Panc1 (cell line): ENCODE results near the gene ZBTB8A. TPM values are rescaled to one million over a fixed set of nuclear protein-coding genes. Genes with fewer than 3 reads are reported as not detected.

Experiments
- ATAC-seq: fragments of 200-7000 bp; cut with Tn5 transposase; 2 replicates; pipeline ENCODE4 v1.9.1; 2020; ENCODE audit warnings: mild to moderate bottlenecking, moderate library complexity
- BruUV-seq: library from RNA; stranded (reverse); fragments of 400-500 nt; replicated peaks from 2 replicates; lab custom pipeline; 2021; lab: Mats Ljungman, UMichigan
- CTCF ChIA-PET: fragments of 300-600 bp; sonication (Branson Sonifier 250); formaldehyde crosslinking; loops from one replicate; lab custom pipeline; 2022; ENCODE audit warnings: antibody characterized with exemption; lab: Charles Lee
- POLR2A ChIA-PET: fragments of 300-600 bp; sonication (Branson Sonifier 250); formaldehyde crosslinking; loops from one replicate; lab custom pipeline; 2022; ENCODE audit warnings: antibody characterized with exemption; lab: Charles Lee
- DNase-seq: peaks from one replicate; pipeline ENCODE4 v3.0.0-alpha.2; 2010; ENCODE audit warnings: low read depth, low spot score
- H3K27ac ChIP-seq: 2 replicates; pipeline ENCODE4 v1.5.1; 2011; ENCODE audit warnings: mild to moderate bottlenecking, low read length, inconsistent platforms
- H3K27me3 ChIP-seq: fragments of 200-500 bp; sonication (Bioruptor generic); 2 replicates; pipeline ENCODE4 v1.6.0; 2014; ENCODE audit warnings: low read length, inconsistent platforms; ENCODE audit not compliant: control insufficient read depth, insufficient read depth
- H3K36me3 ChIP-seq: fragments of 200-500 bp; sonication (Bioruptor generic); 2 replicates; pipeline ENCODE4 v1.5.1; 2014; ENCODE audit warnings: inconsistent platforms, mild to moderate bottlenecking, low read length, moderate library complexity; ENCODE audit not compliant: control insufficient read depth, insufficient read depth
- H3K4me1 ChIP-seq: 2 replicates; pipeline ENCODE4 v1.5.1; 2011; ENCODE audit warnings: inconsistent platforms, mild to moderate bottlenecking, low read length, moderate library complexity; ENCODE audit not compliant: control insufficient read depth, insufficient read depth
- H3K4me3 ChIP-seq, 2 experiments: 2 replicates each; pipeline ENCODE4 v1.5.1; 2011 to 2012; ENCODE audit warnings: low read depth in 2 of 2, low read length in 2 of 2, mild to moderate bottlenecking in 2 of 2, inconsistent platforms in 1 of 2, moderate library complexity in 1 of 2
- H3K9me3 ChIP-seq: fragments of 200-500 bp; sonication (Bioruptor generic); 2 replicates; pipeline ENCODE4 v1.5.1; 2014; ENCODE audit warnings: low read depth, mild to moderate bottlenecking, inconsistent platforms, low read length, moderate library complexity; ENCODE audit not compliant: control insufficient read depth, insufficient read depth
- CTCF ChIP-seq: fragments of 450-650 bp; IDR thresholded peaks from 2 replicates; pipeline ENCODE4 v1.5.1; 2017; ENCODE audit warnings: mild to moderate bottlenecking
- POLR2AphosphoS5 ChIP-seq: IDR thresholded peaks from 2 replicates; pipeline ENCODE4 v1.6.1; 2012; ENCODE audit warnings: mild to moderate bottlenecking, low read depth, low read length, moderate library complexity
- REST ChIP-seq, 2 experiments: IDR thresholded peaks; 2 replicates each; pipeline ENCODE4 v1.6.1; 2011 to 2012; ENCODE audit warnings: low read depth in 2 of 2, control low read depth in 1 of 2, low read length in 1 of 2, mild to moderate bottlenecking in 1 of 2, moderate library complexity in 1 of 2; ENCODE audit not compliant: insufficient read depth in 1 of 2
- SIN3A ChIP-seq: IDR thresholded peaks from 2 replicates; pipeline ENCODE4 v1.6.1; 2012; ENCODE audit warnings: low read depth, mild to moderate bottlenecking, low read length, moderate library complexity, borderline replicate concordance; ENCODE audit not compliant: insufficient read depth
- TCF7L2 ChIP-seq: IDR thresholded peaks from 2 replicates; pipeline ENCODE4 v1.6.1; 2011; ENCODE audit warnings: mild to moderate bottlenecking, low read depth, low read length, inconsistent platforms
- in situ Hi-C: cut with HindIII; loops from 2 replicates; pipeline ENCODE4 v1.10.0; 2016; ENCODE audit warnings: low sequenced_read_pairs, low pct_unique_long_range_greater_than_20kb
- intact Hi-C: fragments of 100-400 bp; cut with micrococcal nuclease; formaldehyde crosslinking; loops from one replicate; pipeline ENCODE4 v1.10.0; 2022; ENCODE audit not compliant: unreplicated experiment
- total RNA-seq: library from RNA; stranded (reverse); gene quantifications from one replicate; pipeline ENCODE4 v1.2.1, GENCODE V29; 2021; ENCODE audit not compliant: unreplicated experiment

The ZBTB8A gene
- total RNA-seq, 1 experiment from 2014 or later, result 6.5 TPM

GRCh38 chr1:32501865-32502264 is 37.4 kb upstream of the ZBTB8A start:
- no peak for DNase-seq
- Histone ChIP-seq H3K36me3 (no peaks in the 10 kb centered on the region), H3K27ac (no peak overlapping the region), H3K4me1 (no peaks in the 10 kb centered on the region; the same call in 1 of the 2 replicates), H3K9me3 (no peaks in the 10 kb centered on the region), H3K27me3 (no peaks in the 10 kb centered on the region), H3K4me3 (no peak overlapping the region)
- BruUV-seq, result no TSS peak
- intact Hi-C loops (no loop called here), in situ Hi-C loops (no loop called here)
- ATAC-seq, result no peak
- POLR2A ChIA-PET, result interaction anchor here (0.6 to 0.7 kb wide), 3 partner anchors 53 to 97 kb away, joined by 5 to 8 read pairs (median 5); no protein-coding TSS in a partner anchor
- CTCF ChIA-PET, result interaction anchor here (0.6 kb wide), 1 partner anchor 626 kb away, joined by 5 read pairs; no protein-coding TSS in a partner anchor
- no peak for TF ChIP-seq SIN3A
- TF ChIP-seq TCF7L2, result no peak
- no peak for TF ChIP-seq POLR2AphosphoS5
- no peak for TF ChIP-seq CTCF
- TF ChIP-seq REST (IDR thresholded peaks at IDR 0.05; ENCODE audit: insufficient read depth in 1 of 2, low read depth in 2 of 2, low read length in 1 of 2), result no peak

GRCh38 chr1:32503153-32503552 is 36.1 kb upstream of the ZBTB8A start:
- H3K27me3 ChIP-seq, result no peaks in the 10 kb centered on the region
- H3K9me3 ChIP-seq, result no peaks in the 10 kb centered on the region
- CTCF ChIA-PET, result no interaction called here
- in situ Hi-C loops (no loop called here), intact Hi-C loops (no loop called here)
- ATAC-seq, result no peak
- H3K4me3 ChIP-seq, result no peak overlapping the region
- no peak for DNase-seq
- H3K4me1 ChIP-seq, result no peaks in the 10 kb centered on the region; the same call in 1 of the 2 replicates
- POLR2A ChIA-PET, result no interaction called here
- H3K27ac ChIP-seq, result no peak overlapping the region
- BruUV-seq, result no TSS peak
- no peak for TF ChIP-seq POLR2AphosphoS5
- no peak for TF ChIP-seq REST (IDR thresholded peaks at IDR 0.05; ENCODE audit: insufficient read depth in 1 of 2, low read depth in 2 of 2, low read length in 1 of 2)
- TF ChIP-seq CTCF, result no peak
- no peak for TF ChIP-seq TCF7L2
- no peak for TF ChIP-seq SIN3A
- H3K36me3 ChIP-seq, result no peaks in the 10 kb centered on the region
